HepG2 (cell line): ENCODE results near the gene UBE2E1. TPM values are rescaled to one million over a fixed set of nuclear protein-coding genes. Genes with fewer than 3 reads are reported as not detected.

Experiments
- AFF4 ChIP-seq: sonication (generic); formaldehyde crosslinking; IDR thresholded peaks from 2 replicates; pipeline ENCODE4 v1.4.0; 2020; ENCODE audit warnings: missing genetic modification reagents
- ELF3 ChIP-seq: IDR thresholded peaks from 2 replicates; pipeline ENCODE4 v1.6.1; 2016; ENCODE audit warnings: missing genetic modification reagents, missing compliant biosample characterization
- FOXP1 ChIP-seq, 2 experiments: fragments of 450-650 bp in 1 of 2; IDR thresholded peaks; 2 replicates each; pipeline ENCODE4 v1.6.1; 2017 to 2018; ENCODE audit warnings: antibody characterized with exemption in 1 of 2
- GABPB1 ChIP-seq: IDR thresholded peaks from 2 replicates; pipeline ENCODE4 v1.6.1; 2016; ENCODE audit warnings: mild to moderate bottlenecking, missing genetic modification reagents, moderate library complexity, missing compliant biosample characterization
- GATAD1 ChIP-seq: IDR thresholded peaks from 2 replicates; pipeline ENCODE4 v1.6.1; 2016; ENCODE audit warnings: missing genetic modification reagents, missing compliant biosample characterization
- HMGXB4 ChIP-seq, 2 experiments: sonication (generic) in 1 of 2; formaldehyde crosslinking in 1 of 2; IDR thresholded peaks; 2 replicates each; pipeline versions ENCODE4 v1.4.0 to v1.6.1; 2018 to 2020; ENCODE audit warnings: missing genetic modification reagents in 2 of 2, borderline replicate concordance in 1 of 2, low read depth in 1 of 2, mild to moderate bottlenecking in 1 of 2, missing biosample characterization in 1 of 2
- KLF9 ChIP-seq: IDR thresholded peaks from 2 replicates; pipeline ENCODE4 v1.6.1; 2016; ENCODE audit warnings: low read depth
- PHF20 ChIP-seq: sonication (generic); formaldehyde crosslinking; IDR thresholded peaks from 2 replicates; pipeline ENCODE4 v1.5.0; 2020; ENCODE audit warnings: mild to moderate bottlenecking, missing genetic modification reagents
- POLR2G ChIP-seq: fragments of 200-400 bp; formaldehyde crosslinking; IDR thresholded peaks from 2 replicates; pipeline ENCODE4 v1.6.1; 2018; ENCODE audit warnings: mild to moderate bottlenecking, low read depth, low read length, moderate library complexity
- SAP130 ChIP-seq: IDR thresholded peaks from 2 replicates; pipeline ENCODE4 v1.6.1; 2016; ENCODE audit warnings: low read depth
- ZHX1 ChIP-seq: sonication (generic); formaldehyde crosslinking; IDR thresholded peaks from 2 replicates; pipeline ENCODE4 v1.8.1; 2022; ENCODE audit warnings: low read depth, mild to moderate bottlenecking, missing genetic modification reagents
- ZNF33B ChIP-seq: sonication (generic); formaldehyde crosslinking; IDR thresholded peaks from 2 replicates; pipeline ENCODE4 v1.5.1; 2020; ENCODE audit warnings: mild to moderate bottlenecking, missing genetic modification reagents
- ZNF687 ChIP-seq: sonication (generic); formaldehyde crosslinking; IDR thresholded peaks from 2 replicates; pipeline ENCODE4 v1.5.1; 2020; ENCODE audit warnings: mild to moderate bottlenecking, missing genetic modification reagents, moderate library complexity
- ZNF740 ChIP-seq: sonication (generic); formaldehyde crosslinking; IDR thresholded peaks from 2 replicates; pipeline ENCODE4 v1.4.0; 2020; ENCODE audit warnings: missing genetic modification reagents
- polyA plus RNA-seq, 8 experiments: library from polyadenylated mRNA; depleted of rRNA in 3 of 8; stranded (reverse) in 7 of 8; unstranded in 1 of 8; fragments of >200 nt; fragmentation: Illumina TruSeq in 4 of 8; extraction: Trizol in 4 of 8; gene quantifications; 2 replicates each; pipeline versions ENCODE4 v1.2.1 to v1.2.3, GENCODE V29; 2011 to 2016; ENCODE audit warnings: low read depth in 4 of 8, missing spikeins in 1 of 8, mixed read lengths in 1 of 8; ENCODE audit not compliant: insufficient read depth in 1 of 8
- total RNA-seq, 5 experiments: library from RNA; depleted of rRNA; stranded (reverse); fragments of >200 nt; fragmentation: Illumina TruSeq; extraction: Trizol; gene quantifications; 2 replicates each; pipeline ENCODE4 v1.2.3, GENCODE V29; 2016; ENCODE audit warnings: low read depth in 1 of 5

The UBE2E1 gene
- total and polyA plus RNA-seq, 2 of the 13 experiments (the other 11 are each of a cell fraction or from before 2014, with no cell fraction given): 55.4 to 61.8 TPM

DNA sequence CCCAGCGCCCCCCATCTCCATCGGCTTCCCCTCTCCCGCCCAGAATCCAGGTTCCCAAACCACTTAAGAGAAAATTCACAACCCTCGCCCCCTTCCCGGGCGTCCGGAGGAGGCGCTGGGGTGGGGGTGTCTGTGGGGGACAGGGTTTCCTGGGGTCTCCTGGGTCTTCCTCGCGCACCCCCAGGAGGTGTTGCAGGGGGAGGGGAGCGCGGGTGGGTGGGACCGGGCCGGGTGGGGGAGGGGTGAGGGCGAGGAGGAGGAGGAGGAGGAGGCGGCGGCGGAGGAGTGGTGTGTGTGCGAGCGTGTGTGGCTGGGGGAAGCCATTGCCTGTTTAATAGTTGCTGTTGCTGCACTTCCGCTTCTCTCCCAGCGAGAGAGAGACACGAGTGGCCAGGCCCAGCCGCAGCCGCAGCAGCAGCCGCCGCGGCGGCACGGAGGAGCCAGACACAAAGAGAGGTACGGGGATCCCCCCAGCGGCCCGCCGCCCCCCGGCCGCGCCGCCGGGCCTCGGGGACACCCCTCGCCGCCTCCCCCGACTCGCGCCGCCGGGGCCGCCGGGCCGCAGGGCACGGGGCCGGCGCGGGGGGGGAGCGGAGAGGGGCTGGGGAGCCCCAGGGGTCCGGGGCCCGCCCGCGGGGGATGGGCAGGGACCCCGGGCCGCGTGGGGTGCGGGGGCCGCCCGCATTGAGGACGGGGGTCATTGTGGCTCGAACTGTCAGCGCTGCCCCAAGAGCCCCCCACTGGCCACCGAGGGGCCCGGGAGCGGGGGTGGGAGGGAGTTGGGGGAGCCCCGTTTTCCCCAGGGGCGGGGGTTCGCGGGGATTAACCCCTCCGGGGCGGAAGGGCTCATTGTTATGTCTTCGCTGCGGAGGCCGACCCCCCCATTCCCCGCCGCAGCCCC, at the start of gene UBE2E1 (continued):
- TF ChIP-seq ZNF687 (CRISPR knock-in tag) (peak; percentile 38), KLF9 (CRISPR knock-in tag) (no peak), ZNF33B (CRISPR knock-in tag) (no peak), FOXP1 (IDR thresholded peaks at IDR 0.05) (no peak), FOXP1 (CRISPR knock-in tag; IDR thresholded peaks at IDR 0.05) (no peak), AFF4 (no peak), GATAD1 (CRISPR knock-in tag) (no peak), GABPB1 (CRISPR knock-in tag) (peak; percentile 75), HMGXB4 (CRISPR knock-in tag; IDR thresholded peaks at IDR 0.05; ENCODE audit: borderline replicate concordance in 1 of 2, low read depth in 1 of 2) (0 out of 4 replicates have a peak, but pooled peaks of 1 of the 2 experiments have one; percentile 11), PHF20 (CRISPR knock-in tag) (peak; percentile 29; the same call in 1 of the 2 replicates), SAP130 (CRISPR knock-in tag) (peak; percentile 63), ZHX1 (no peak), ELF3 (peak; percentile 46; the same call in 1 of the 2 replicates), ZNF740 (CRISPR knock-in tag) (no peak), POLR2G (peak; percentile 65)
